ENCODE measurements around the gene CNN2.

CNN2 gene

DNA sequence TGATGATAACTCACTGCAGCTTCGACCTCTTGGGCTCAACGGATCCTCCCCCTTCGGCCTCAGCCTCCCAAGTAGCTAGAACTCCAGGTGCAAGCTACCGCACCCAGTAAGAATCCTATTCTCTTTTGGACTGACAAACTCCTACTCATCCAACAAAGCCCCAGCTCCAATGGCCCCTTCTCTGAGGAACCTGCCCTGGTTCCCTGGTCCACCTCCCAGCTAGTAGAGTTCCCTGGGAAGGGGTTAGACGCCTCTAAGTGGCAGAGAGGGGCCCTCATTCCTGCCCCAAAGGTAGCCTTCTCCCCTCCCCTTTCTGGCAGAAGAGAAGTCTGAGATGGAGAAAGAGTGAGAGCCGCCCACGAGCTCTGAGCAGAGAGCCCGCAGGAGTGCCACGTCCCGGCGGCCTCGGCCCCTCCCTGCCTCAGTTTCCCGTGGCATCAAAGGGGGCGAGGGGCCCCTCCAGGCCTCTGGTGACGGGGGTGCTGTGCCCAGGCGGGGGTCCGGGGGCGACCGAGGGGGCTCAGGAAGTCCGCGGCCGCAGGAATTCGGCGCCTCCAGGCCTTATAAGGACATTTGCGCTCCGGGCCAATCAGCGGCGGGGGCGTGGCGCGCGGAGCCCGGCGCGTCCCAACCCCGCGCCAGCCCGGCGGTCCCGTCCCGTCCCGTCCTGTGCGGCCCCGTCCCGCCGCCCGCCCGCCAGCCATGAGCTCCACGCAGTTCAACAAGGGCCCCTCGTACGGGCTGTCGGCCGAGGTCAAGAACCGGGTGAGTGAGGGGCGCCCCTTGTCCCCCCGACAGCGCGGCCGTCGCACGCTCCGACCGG, at the start of gene CNN2:
Gene CNN2, plus strand, starts transcription at position 649 of the 823 bp plus-strand sequence. Its CDS starts 54 bp downstream, at position 703.
- DNase-seq (ENCODE audit: low read depth in 2 of 2) = peak in 1 of 2 donors; percentile 42

DNA sequence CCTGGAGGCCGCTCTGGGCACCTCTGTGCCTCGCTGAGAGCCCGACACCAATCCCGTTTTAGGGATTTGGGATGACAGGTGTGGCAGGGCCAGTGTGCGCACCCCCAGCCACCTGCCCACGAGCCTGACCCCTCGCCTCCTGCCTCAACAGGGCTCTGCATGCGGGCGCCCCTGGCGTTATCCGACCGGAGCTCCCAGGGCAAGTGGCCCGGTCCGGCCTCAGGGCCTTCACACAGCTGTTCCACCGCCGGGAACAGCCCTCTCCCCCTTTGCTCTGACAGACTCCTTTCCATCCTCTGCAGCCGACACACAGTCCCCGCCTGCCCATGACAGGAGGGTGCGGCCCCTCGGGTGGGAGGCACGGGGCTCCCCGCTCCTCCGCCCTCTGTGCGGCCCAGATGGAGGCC, 49.3 kb upstream of the CNN2 start:
- no peak for DNase-seq (ENCODE audit: low read depth in 2 of 2)

DNA sequence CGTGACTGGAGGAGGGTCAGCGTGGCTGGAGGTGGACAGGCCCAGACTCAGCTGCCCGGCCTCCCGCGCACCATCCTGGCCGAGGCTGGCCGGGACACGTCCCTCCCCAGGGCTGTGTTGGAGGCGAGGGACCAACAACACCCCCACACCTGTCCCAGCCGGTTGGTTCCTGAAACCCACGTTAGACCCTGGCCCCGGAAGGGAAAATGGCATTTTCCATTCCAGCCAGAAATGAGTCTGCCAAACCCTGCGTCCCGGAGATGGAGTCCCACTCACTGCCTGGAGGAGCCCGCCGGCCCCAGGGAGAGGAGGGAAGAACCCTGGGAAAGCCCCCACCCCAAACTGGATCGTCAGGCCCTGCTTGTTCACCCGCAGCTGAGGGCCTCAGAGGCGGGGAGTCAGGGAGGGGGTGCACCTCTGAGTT, 47.1 kb upstream of the CNN2 start:
- DNase-seq (ENCODE audit: low read depth in 2 of 2) = no peak

DNA sequence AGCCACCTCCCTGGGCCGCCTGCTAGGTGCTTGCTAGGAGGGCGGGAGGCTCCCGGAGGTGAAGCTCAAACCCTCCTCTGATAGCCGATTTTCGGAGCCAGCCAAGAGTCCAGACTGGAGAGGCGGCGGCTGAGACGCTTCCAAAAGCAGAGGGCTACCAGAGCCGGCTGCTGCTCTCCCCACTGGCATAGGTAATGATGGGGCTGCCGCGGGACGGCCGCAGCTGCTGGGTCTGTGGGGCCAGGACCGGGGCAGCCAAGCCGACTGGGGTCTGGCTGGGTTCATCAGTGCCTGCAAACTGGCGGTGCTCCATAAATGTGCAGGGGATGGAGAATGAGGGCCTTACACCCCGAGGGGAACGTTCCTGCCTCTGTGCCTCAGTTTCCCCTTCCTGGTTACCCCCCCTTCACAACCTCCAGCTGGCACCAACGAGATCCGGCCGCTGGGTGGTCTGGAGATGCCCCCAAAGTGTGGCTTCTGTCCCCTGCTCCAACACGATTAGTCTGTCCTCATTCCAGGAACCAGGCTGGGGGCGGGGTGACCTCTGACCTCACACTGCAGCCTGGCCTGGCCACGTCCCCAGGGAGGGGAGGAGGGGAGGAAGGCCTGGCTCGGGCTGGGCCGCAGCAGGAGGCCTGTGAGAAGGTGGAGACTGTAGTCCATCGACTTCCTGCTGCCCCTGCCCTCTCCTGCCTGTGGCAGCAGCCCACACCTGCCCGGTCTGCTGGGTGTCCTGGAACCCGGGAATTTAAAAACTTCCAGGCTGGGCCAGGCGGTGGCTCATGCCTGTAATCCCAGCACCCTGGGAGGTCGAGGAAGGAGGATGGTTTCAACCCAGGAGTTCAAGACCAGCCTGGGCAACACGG, 46.0 kb upstream of the CNN2 start:
- DNase-seq (ENCODE audit: low read depth in 2 of 2) = no peak

DNA sequence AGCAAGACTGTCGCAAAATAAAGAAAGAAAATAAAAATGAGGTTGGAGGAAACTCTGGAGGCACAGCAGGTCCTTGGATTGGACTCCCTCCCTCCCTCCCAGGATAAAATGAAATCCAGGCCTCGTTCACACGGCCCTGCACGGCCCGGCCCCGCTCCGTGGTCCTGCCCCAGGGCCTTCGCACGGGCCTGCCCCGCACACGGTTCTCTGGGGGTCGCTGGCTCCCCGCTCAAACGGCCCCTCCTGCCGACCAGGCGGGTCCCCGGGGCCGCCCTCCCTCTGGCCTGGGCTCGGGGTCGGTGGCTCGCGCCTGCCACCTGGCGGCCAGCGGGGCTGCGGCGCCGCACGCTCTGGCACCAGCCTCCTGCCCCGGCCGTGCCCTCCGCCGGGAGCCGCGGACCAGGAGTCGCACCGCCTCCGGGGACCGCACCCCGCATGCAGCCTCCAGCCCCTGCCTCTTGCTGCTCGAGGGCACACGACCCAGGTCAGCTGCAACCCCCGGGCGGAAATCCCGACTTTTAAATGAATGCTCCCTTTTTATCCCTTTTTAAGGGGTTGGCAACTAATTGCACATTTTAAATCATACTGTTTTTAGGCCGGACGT, 43.7 kb upstream of the CNN2 start:
- peak; percentile 40 to 55 for DNase-seq (ENCODE audit: low read depth in 2 of 2)

DNA sequence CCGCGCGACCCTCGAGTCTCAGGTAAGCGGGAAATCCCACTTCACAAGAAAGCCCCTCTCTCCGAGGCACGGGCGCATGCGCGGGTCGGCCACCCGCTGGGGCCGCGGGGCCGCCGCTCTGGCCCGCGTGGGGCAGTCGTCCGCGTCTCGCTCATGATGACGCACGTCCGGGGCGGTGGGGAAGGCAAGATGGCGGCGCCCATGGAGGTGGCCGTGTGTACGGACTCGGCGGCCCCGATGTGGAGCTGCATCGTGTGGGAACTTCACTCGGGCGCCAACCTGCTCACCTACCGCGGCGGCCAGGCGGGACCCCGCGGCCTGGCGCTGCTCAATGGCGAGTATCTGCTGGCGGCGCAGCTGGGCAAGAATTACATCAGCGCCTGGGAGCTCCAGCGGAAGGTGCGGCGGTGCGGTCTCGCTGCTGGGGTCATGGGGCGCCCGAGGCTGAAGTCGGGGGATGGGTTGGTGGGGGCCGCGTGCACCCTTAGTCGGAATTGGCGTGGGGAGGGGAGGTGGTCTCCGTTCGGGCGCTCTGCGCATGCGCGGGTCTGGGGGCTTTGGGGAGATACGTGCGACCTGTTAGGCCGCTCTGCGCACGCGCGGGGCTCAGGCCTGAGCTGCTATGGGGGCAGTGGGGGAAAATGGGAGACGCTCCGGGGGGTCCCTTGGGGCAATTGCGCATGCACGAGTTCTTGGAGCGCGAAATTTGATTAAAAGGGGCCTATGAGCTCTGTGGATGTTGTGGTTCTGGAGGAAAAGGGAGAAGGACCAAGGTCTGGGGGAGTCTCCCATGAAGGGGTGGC, 42.0 kb upstream of the CNN2 start, which contains the start of gene WDR18:
Gene WDR18, plus strand, starts transcription at position 181 of the 803 bp plus-strand sequence. Its CDS starts 9 bp downstream, at position 190.
- peak; percentile 79 to 84 for DNase-seq (ENCODE audit: low read depth in 2 of 2)

DNA sequence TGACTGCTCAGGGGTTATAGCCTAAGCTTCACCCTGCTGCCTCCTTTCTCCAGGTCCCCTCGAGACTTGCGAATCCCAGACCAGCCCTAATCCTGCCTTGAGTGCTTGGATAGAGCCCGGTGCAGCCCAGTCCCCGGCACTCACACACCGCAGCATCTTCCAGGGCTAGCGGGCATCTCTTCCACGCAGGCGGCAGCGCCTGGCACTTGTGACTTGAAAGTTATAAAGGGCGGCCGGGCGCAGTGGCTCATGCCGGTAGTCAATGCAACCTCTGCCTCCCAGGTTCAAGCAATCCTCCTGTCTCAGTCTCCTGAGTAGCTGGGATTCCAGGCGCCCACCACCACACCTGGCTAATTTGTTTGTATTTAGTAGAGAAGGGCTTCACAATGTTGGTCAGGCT, 40.3 kb upstream of the CNN2 start:
- no peak for DNase-seq (ENCODE audit: low read depth in 2 of 2)

DNA sequence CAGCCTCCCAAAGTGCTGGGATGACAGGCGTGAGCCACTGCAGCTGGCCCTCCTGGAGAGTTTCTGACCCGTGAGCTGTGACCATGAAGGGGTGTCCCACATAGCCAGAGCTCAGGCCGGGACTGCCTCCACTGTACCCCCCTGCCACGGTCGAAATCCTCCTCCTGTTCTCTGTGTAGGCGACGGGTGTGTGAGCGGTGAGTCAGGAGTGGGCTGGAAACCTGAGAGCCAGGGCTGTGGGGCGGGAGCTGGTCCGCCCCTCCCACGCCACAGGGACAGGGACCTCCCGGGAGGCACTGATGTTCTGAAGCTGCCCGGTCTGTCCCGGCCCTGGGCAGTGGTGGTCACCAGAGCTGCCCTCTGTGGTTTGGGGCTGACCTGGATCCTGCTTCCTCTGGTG, 38.3 kb upstream of the CNN2 start:
- DNase-seq (ENCODE audit: low read depth in 2 of 2) = no peak

DNA sequence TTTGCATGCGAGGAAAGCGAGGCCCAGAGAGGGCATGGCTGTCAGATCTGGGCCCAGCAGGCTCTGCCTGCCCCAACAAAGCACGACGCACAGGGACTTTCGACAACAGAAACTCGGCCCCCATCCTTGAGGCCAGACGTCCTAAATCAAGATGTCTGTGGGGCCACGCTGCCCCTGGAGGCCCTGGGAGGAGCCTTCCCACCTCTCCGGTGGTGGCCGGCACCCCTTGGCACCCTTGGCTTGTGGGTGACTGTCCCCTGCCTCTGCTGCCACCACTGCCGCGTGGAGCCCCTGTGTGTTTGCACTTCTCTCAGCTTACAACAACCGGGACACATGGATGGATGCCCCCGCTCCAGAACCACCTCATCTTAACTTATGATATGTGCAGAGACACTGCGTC, 37.9 kb upstream of the CNN2 start:
- no peak for DNase-seq (ENCODE audit: low read depth in 2 of 2)

DNA sequence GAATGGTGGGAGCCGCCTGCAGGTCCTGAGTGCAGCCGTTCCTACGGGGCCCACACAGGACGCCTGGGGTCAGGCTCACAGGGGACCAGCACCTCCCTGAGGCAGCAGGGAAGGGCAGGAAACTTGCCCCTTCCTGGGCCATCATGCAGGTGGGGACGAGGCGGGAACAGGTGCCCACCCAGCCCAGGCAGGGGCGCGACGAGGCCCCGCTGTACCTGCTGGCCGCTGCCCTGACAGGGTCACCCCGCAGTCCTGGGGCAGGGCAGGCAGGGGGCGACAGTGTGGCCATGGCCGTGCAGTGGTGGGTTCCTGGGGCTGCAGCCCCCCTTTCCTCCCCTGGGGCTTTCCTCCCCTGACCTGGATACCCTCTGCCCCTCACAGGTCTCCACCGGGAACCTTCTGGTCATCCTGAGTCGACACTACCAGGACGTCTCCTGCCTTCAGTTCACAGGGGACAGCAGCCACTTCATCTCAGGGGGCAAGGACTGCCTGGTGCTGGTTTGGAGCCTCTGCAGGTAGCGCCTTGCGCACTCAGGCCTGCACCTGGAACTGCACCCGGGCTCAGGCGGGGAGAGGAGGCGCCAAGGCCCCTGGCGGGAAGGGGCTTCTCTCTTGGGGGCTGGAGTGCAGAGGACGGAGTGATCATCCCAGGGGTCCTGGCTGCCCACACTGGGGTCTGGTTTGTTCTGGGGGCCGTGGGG, 36.9 kb upstream of the CNN2 start:
- DNase-seq (ENCODE audit: low read depth in 2 of 2) = no peak

DNA sequence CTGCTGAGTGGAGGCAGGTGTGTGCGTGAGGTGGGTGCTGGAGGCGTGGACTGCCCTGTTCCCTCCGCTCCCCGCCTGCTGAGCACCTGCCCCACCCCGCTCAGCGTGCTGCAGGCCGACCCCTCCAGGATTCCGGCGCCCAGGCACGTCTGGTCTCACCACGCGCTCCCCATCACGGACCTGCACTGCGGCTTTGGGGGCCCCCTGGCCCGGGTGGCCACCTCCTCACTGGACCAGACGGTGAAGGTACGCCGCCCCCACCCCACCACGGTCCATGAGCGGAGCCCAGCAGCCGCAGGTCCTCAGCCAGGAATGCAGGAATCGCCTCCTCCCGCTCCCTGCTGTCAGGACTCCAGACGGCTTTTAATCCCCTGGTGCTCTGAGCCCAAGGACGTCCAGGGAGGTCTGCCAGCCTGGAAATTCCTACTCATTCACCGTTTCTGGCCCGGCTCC, 36.3 kb upstream of the CNN2 start:
- no peak for DNase-seq (ENCODE audit: low read depth in 2 of 2)

DNA sequence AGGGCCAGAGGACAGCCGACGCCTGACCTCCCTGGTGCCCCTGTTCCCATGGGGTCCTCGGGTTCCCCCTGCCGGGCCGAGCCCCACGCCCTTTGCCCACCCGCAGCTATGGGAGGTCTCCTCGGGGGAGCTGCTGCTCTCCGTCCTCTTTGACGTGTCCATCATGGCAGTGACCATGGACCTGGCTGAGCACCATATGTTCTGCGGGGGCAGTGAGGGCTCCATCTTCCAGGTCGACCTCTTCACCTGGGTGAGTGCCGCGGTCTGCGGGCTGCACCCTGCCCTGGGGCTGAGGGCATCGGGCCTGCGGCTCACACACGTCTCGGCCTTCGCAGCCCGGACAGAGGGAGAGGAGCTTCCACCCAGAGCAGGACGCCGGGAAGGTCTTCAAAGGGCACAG, 35.7 kb upstream of the CNN2 start:
- no peak for DNase-seq (ENCODE audit: low read depth in 2 of 2)

DNA sequence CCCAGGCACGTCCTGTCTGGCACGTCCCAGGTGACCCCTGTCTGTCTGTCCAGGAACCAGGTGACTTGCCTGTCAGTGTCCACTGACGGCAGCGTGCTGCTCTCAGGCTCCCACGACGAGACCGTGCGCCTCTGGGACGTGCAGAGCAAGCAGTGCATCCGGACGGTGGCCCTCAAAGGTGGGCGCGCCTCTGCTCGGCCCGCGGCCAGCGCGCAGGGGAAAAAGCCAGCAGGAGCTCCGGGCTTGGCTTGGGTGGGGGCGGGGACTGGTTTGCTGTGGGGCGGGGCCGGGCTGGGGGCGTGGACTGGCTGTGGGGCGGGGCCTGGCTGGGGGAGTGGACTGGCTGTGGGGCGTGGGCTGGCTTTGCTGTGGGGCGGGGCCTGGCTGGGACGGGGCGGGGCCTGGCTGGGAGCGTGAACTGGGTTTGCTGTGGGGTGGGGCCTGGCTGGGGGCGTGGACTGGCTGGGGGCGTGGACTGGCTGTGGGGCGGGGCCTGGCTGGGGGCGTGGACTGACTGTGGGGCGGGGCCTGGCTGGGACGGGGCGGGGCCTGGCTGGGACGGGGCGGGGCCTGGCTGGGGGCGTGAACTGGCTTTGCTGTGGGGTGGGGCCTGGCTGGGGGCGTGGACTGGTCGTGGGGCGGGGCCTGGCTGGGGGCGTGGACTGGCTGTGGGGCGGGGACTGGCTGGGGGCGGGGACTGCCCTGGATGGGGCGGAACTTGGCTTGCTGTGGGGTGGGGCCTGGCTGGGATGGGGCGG, 35.1 kb upstream of the CNN2 start:
- peak in 1 of 2 donors; percentile 29 for DNase-seq (ENCODE audit: low read depth in 2 of 2)

DNA sequence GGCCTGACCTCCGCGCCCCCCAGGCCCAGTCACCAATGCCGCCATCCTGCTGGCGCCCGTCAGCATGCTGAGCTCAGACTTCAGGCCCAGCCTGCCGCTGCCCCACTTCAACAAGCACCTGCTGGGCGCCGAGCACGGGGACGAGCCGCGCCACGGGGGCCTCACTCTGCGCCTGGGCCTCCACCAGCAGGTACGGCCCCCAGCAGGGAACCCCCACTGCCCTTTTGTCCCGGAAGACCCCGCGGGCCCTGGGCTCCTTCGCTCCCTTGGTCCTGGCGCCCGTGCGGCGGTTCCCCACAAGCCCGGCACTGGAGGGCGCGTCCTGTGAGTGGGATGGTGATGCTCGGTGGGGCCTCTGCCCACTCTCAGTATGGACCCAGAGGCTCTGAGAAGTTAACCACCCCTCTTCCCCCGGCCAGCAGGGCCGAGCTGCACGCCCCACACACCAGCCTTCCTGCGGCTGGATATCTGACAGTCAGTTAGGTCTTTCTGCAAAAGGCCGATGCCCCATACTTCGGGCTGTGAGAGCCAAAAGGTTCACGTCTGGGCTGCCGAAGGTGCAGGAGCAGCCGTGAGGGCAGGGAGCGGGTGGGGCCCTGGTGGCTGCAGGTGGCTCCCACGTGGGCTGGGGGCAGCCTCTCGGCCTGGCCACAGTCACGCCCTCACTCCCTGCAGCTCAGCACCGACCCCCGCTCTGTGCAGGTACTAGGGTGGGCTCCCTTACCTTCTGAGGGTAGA, 34.3 kb upstream of the CNN2 start:
- DNase-seq (ENCODE audit: low read depth in 2 of 2) = no peak

DNA sequence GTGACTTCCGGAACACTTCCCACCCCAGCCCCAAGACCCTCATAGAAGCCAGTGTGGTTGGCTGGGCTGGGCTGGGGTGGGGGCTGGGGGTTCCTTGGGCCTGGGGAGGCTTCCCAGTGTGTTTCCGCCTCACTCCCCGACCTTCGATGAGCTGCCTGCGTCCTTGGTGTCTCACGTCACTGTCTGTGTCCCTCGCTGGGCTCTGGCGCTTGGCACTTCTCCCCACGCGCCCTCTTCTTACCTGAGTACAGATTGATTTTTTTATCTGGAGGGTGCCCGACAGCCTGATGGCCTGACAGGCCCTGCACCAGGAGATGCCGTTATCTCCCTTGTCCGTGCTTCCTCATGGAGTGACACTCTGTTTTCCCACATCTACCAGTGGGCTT, 33.7 kb upstream of the CNN2 start:
- no peak for DNase-seq (ENCODE audit: low read depth in 2 of 2)

DNA sequence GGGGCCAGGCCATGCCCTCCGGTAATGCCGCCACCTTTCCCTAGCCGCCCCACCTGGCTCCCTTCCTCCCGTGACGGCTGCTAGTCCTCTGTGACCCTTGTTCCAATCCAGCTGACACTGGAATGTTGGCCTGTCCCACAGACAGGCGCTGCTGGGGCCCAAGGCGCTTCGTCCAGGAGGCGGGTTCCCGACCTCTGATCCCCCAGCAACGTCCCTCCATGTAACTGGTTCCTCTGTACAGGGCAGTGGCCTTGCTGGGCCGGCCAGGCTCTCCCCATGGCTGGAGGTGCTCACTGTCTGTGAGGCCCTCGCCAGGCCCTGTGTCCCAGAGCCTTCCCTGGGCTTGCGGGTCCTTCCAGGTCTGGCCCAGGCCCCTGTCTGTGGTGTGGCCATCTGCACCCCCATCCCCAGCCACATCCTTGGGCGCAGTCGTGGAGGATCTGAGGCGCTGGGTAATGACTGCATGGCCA, 33.0 kb upstream of the CNN2 start:
- no peak for DNase-seq (ENCODE audit: low read depth in 2 of 2)

DNA sequence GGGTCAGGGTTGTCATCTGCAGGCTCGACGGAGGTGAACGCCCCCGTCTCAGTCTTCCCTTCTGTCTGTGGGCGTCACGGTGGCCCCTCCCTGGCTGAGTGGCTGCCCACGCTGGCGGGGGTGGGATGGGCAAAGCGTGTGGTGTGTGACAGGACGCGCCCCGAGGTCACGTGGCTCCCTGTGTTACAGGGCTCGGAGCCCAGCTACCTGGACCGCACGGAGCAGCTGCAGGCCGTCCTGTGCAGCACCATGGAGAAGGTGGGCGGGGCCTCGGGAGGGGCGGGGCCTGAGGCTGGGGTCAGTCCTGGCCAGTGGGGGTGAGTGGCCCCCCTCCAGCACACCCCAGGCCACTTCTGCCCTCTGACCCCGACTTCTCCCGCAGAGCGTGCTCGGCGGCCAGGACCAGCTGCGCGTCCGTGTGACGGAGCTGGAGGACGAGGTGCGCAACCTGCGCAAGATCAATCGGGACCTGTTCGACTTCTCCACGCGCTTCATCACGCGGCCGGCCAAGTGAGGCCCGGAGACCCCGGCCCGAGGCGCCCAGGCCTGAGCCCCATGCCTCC, 32.5 kb upstream of the CNN2 start:
- no peak for DNase-seq (ENCODE audit: low read depth in 2 of 2)

DNA sequence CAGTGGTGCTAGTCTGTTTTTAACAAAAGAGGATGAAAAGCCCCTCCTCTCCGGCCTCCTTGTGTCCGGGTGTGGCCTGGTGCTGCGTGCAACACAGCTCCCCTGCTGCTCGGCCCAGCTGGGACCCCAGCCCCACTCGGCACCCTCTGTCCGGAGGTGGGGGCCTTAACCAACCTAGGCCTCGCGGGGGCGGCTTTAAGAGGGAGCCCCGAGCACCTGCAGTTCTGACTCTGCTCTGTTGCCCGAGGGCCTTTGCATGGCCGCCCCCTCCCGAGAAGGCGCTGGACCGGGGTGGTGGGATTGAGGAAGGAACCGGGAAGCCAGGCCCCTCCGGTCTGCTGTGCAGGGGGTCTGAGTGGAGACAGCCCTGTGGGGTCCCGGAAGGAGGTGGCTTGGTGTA, 31.9 kb upstream of the CNN2 start:
- no peak for DNase-seq (ENCODE audit: low read depth in 2 of 2)
